ENCODE data around the gene CIC. TPM values are rescaled to one million over a fixed set of nuclear protein-coding genes. Genes with fewer than 3 reads are reported as not detected.
"Not testable (repeated sequence)": the region's sequence is repeated elsewhere in the genome, so short reads cannot be mapped to it uniquely, and the experiment has no call there.

CIC gene
- total RNA-seq, 1 experiment from 2014 or later, result 60.7 TPM

GRCh38 chr19:42254850-42255765, 13.9 kb upstream of the CIC start, which contains the start of gene ERF:
TSS of gene ERF (minus strand) at chr19:42255128. CDS start at chr19:42254999, 129 bp downstream.
- Histone ChIP-seq H3K27me3 (ENCODE audit: insufficient read depth, low read depth) (no peaks in the 10 kb centered on the region), H3K9me2 (ENCODE audit: insufficient read depth) (no peaks in the 10 kb centered on the region), H3K9me3 (ENCODE audit: insufficient read depth, low read depth) (no peaks in the 10 kb centered on the region), H3K4me1 (replicated peaks; ENCODE audit: insufficient read depth) (peaks cover 13% of the 10 kb centered on the region), H3K27ac (0 out of 2 replicates have a peak within 1 kb of the TSS, but pooled peaks have one; percentile 13), H4K20me1 (ENCODE audit: insufficient read depth) (peaks cover 9% of the 10 kb centered on the region; the same call in 1 of the 2 replicates), H3F3A (ENCODE audit: insufficient read depth, low read depth) (peaks cover 18% of the 10 kb centered on the region), H3K4me2 (peak within 1 kb of the TSS; percentile 95), H3K79me2 (ENCODE audit: low read depth) (peaks cover 35% of the 10 kb centered on the region), H2AFZ (peak within 1 kb of the TSS; percentile 87), H3K4me3 (peak within 1 kb of the TSS; percentile 98), H3K36me3 (ENCODE audit: low read depth) (no peaks in the 10 kb centered on the region)
- intact Hi-C loops (cut with micrococcal nuclease; ENCODE audit: unreplicated experiment), result loop anchor here (1.0 kb wide), 1 partner anchor 13 kb away; no protein-coding TSS in a partner anchor
- POLR2A ChIA-PET (ENCODE audit: unreplicated experiment), result interaction anchor here (0.6 kb wide), 1 partner anchor 10 kb away, joined by 3 read pairs; no protein-coding TSS in a partner anchor
- no TSS peak for BruUV-seq (replicated peaks)
- CTCF ChIA-PET, result interaction anchor here (1.0 kb wide), 1 partner anchor 25 kb away, joined by 3 read pairs; no protein-coding TSS in a partner anchor
- peak; percentile 71 to 93 for DNase-seq
- TF ChIP-seq CTCF (conservative IDR thresholded peaks at IDR 0.05) (no peak), EZH2 (IDR thresholded peaks at IDR 0.05; ENCODE audit: low read depth) (no peak)

DNA sequence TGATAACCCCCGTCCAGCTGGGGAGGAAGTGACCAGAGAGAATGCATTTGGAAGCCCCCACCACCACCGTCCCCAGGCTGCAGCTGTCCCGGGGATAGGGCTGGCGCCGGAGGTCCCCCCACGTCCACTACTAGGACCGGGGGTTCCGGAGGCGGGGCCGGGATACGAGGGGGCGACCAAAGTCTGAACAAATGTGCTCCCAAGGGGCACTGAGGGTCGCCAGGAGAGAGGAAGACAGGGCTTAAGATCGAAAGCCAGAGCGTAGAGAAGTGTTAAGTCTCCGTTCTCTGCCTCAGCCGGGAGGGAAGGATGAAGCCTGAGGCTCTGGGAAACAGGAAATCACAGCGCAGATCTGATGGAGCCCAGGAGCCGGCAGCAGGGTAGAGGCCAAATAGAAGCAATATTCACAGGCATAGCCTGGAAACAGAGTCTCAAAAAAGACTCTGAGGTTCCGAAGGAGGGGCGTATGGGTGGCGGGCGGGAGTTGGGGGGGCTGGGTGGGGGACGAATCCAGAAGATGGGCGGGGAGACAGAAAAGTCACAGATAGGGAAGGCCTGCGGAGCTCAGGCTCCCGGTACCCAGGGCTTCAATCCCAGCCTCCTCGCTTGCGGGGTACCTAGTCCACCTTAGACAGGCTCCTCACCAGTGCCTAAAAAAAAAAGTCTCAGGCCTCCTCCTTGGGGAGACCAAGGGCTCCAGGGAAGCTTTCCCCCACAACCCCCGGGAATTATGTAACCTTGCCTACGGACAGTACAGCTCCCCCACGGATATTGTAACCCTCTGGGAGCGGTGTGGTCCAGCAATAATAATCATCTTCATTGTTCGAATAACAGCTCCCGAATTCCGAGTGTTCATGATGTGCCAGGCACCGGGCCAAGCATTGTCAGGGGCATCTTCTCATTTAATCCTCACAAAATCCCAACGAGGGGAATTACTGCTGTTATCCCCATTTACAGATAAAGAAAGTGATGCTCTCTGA, 13.0 kb upstream of the CIC start:
- POLR2A ChIA-PET (ENCODE audit: unreplicated experiment), result interaction anchor here (0.7 kb wide), 1 partner anchor 13 kb away, joined by 7 read pairs; no protein-coding TSS in a partner anchor
- Histone ChIP-seq H3K36me3 (ENCODE audit: low read depth) (no peaks in the 10 kb centered on the region), H3K9me2 (ENCODE audit: insufficient read depth) (no peaks in the 10 kb centered on the region), H3K4me2 (peak overlapping the region; percentile 95), H3K4me1 (replicated peaks; ENCODE audit: insufficient read depth) (peaks cover 13% of the 10 kb centered on the region), H4K20me1 (ENCODE audit: insufficient read depth) (no peaks in the 10 kb centered on the region), H3F3A (ENCODE audit: insufficient read depth, low read depth) (peaks cover 18% of the 10 kb centered on the region), H3K4me3 (peak overlapping the region; percentile 98), H3K27ac (no peak overlapping the region), H3K79me2 (ENCODE audit: low read depth) (peaks cover 31% of the 10 kb centered on the region), H3K9me3 (ENCODE audit: insufficient read depth, low read depth) (no peaks in the 10 kb centered on the region), H2AFZ (peak overlapping the region; percentile 87), H3K27me3 (ENCODE audit: insufficient read depth, low read depth) (no peaks in the 10 kb centered on the region)
- intact Hi-C loops (cut with micrococcal nuclease; ENCODE audit: unreplicated experiment), result loop anchor here (1.0 kb wide), 1 partner anchor 12 kb away; no protein-coding TSS in a partner anchor
- CTCF ChIA-PET, result interaction anchor here (0.7 to 1.0 kb wide), 2 partner anchors 24 to 1565 kb away, joined by 3 to 5 read pairs; no protein-coding TSS in a partner anchor
- TF ChIP-seq CTCF (conservative IDR thresholded peaks at IDR 0.05) (no peak), EZH2 (IDR thresholded peaks at IDR 0.05; ENCODE audit: low read depth) (no peak)
- DNase-seq, result peak in 1 of 2 experiments; percentile 41
- TSS peak; percentile 47 for BruUV-seq (replicated peaks)

GRCh38 chr19:42257842-42258241, 11.2 kb upstream of the CIC start:
- H3K4me2 ChIP-seq; H3K9me3 ChIP-seq (ENCODE audit: insufficient read depth, low read depth); intact Hi-C loops (cut with micrococcal nuclease; ENCODE audit: unreplicated experiment); BruUV-seq (replicated peaks); H3K27me3 ChIP-seq (ENCODE audit: insufficient read depth, low read depth); H3K36me3 ChIP-seq (ENCODE audit: low read depth); H4K20me1 ChIP-seq (ENCODE audit: insufficient read depth); H3K4me1 ChIP-seq (replicated peaks; ENCODE audit: insufficient read depth); H2AFZ ChIP-seq; H3K4me3 ChIP-seq; H3K27ac ChIP-seq; DNase-seq; H3K9me2 ChIP-seq (ENCODE audit: insufficient read depth): not testable (repeated sequence)
- H3F3A ChIP-seq (ENCODE audit: insufficient read depth, low read depth), result peaks cover 18% of the 10 kb centered on the region
- CTCF ChIA-PET, result interaction anchor here (0.7 kb wide), 1 partner anchor 310 kb away, joined by 10 read pairs; no protein-coding TSS in a partner anchor
- POLR2A ChIA-PET (ENCODE audit: unreplicated experiment), result interaction anchor here (0.6 kb wide), 1 partner anchor 182 kb away, joined by 4 read pairs; no protein-coding TSS in a partner anchor
- H3K79me2 ChIP-seq (ENCODE audit: low read depth), result peaks cover 17% of the 10 kb centered on the region
